Activated CD4-positive, alpha-beta T cell treated with anti-CD3 and anti-CD28 coated beads, Interleukin-2, amount 10 ng/mL, durations not matched to agents 24 days and 14 days (primary cell): ENCODE measurements around the gene PILRB. TPM values are rescaled to one million over a fixed set of nuclear protein-coding genes. Genes with fewer than 3 reads are reported as not detected.

Experiments
- DNase-seq: peaks from one replicate; pipeline ENCODE4 v3.0.0; 2022
- H3K27ac Mint-ChIP-seq: one replicate; pipeline ENCODE4 v1.8.0; 2022; ENCODE audit warnings: mild to moderate bottlenecking, mixed read lengths
- H3K27me3 Mint-ChIP-seq: one replicate; pipeline ENCODE4 v1.8.0; 2022; ENCODE audit warnings: mixed read lengths
- H3K36me3 Mint-ChIP-seq: one replicate; pipeline ENCODE4 v1.8.0; 2022; ENCODE audit warnings: low read depth, mild to moderate bottlenecking, mixed read lengths
- H3K4me1 Mint-ChIP-seq: one replicate; pipeline ENCODE4 v1.8.0; 2021; ENCODE audit warnings: mixed read lengths
- H3K4me3 Mint-ChIP-seq: one replicate; pipeline ENCODE4 v1.8.0; 2022; ENCODE audit warnings: mild to moderate bottlenecking, moderate library complexity, mixed read lengths
- H3K9me3 Mint-ChIP-seq: one replicate; pipeline ENCODE4 v1.8.0; 2021; ENCODE audit warnings: mixed read lengths
- intact Hi-C: fragments of 100-400 bp; cut with micrococcal nuclease; formaldehyde crosslinking; loops from one replicate; pipeline ENCODE4 v1.15.1; 2023
- total RNA-seq: library from RNA; stranded (reverse); gene quantifications from 2 replicates; pipeline ENCODE4 v1.2.3, GENCODE V29; 2022

PILRB gene
- total RNA-seq, 1 donor from 2014 or later, result 74.6 TPM

DNA sequence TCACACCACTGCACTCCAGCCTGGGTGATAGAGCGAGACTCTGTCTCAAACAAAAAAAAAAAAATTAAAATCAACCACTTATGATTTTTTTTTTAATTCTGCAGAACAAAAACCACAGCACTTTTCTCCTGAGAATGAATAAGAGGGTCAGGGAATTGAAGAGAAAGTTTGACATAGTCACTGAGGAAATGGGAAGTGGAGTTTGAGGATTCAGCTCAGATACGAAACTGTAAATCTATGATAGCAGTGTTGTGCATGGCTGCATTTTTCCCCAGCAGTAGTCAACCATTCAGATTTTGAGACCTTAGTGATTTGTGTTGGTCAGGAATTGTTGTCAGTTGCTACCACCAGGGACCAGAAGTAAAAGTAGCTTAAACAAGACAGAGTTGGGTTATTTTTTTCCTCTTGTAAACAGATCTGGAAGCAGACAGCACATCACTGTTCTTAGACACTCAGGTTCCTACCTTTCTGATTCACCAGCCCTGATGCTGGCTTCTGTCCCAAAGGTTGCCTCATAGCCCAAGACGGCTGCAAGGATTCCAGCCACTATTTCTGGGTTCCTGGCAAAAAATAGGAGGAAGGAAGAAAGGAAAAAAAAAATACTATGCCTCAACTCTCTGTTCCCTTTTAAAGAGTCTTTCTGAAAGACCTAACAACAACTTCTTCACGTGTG lies 35.5 kb downstream of the PILRB start:
- Mint-ChIP-seq H3K4me3 (no peak overlapping the region), H3K36me3 (no peaks in the 10 kb centered on the region), H3K27ac (no peak overlapping the region), H3K4me1 (peaks cover 16% of the 10 kb centered on the region), H3K27me3 (peaks cover 50% of the 10 kb centered on the region), H3K9me3 (no peaks in the 10 kb centered on the region)
- intact Hi-C loops, result loop anchor here (10.0 kb wide), 1 partner anchor 49 kb away; no protein-coding TSS in a partner anchor
- DNase-seq, result no peak

DNA sequence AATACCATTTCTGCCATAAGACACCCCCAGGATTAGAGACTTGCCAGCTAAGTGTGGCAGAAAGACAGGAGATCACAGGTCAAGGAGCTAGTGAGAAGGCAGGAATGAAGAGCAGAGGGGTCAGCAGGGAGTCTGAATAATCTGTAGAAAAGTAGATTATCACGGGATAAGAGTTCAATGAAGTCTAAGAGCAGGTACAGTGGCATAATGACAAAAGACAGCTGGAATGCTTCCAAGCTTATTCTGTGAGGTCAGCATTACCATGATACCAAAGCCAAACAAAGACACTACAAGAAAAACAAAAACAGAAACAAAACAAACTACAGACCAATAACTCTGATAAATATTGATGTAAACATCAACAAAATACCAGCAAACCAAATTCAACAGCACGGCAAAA lies 36.2 kb downstream of the PILRB start:
- Mint-ChIP-seq H3K4me1 (peaks cover 19% of the 10 kb centered on the region), H3K4me3 (no peak overlapping the region)
- intact Hi-C loops, result loop anchor here (10.0 kb wide), 1 partner anchor 49 kb away; no protein-coding TSS in a partner anchor

DNA sequence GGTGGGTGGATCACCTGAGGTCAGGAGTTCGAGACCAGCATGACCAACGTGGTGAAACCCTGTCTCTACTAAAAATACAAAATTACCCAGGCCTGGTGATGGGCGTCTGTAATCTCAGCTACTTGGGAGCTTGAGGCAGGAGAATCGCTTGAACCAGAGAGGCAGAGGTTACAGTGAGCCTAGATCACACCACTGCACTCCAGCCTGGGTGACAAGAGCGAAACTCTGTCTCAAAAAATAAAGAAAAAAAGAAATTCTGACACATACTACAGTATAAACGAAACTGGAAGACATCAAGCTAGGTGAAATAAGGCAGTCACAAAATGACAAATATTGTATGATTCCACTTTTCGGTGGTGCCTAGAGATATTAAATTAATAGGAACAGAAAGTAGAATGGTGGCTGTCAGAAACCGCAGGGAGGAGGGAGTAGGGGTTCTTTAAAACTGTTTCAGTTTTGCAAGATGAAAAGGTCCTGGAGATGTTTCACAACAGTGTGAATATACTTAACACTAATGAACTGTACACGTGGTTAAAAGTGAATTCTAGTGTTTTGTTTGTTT lies 38.6 kb downstream of the PILRB start:
- peaks cover 19% of the 10 kb centered on the region for H3K4me1 Mint-ChIP-seq
- intact Hi-C loops, result loop anchor here (1.0 to 10.0 kb wide), 4 partner anchors 14 to 52 kb away; partner anchors contain the start of gene ZCWPW1
- peaks cover 59% of the 10 kb centered on the region for H3K27me3 Mint-ChIP-seq
- peak overlapping the region; percentile 33 for H3K4me3 Mint-ChIP-seq
- no peaks in the 10 kb centered on the region for H3K9me3 Mint-ChIP-seq
- H3K27ac Mint-ChIP-seq, result peak overlapping the region; percentile 78
- no peaks in the 10 kb centered on the region for H3K36me3 Mint-ChIP-seq
- peak; percentile 87 for DNase-seq

More for the DNA sequence above, 36.2 kb downstream of the PILRB start:
- DNase-seq, result no peak
- H3K27ac Mint-ChIP-seq, result no peak overlapping the region
- H3K27me3 Mint-ChIP-seq, result peaks cover 52% of the 10 kb centered on the region
- H3K9me3 Mint-ChIP-seq, result no peaks in the 10 kb centered on the region
- no peaks in the 10 kb centered on the region for H3K36me3 Mint-ChIP-seq

DNA sequence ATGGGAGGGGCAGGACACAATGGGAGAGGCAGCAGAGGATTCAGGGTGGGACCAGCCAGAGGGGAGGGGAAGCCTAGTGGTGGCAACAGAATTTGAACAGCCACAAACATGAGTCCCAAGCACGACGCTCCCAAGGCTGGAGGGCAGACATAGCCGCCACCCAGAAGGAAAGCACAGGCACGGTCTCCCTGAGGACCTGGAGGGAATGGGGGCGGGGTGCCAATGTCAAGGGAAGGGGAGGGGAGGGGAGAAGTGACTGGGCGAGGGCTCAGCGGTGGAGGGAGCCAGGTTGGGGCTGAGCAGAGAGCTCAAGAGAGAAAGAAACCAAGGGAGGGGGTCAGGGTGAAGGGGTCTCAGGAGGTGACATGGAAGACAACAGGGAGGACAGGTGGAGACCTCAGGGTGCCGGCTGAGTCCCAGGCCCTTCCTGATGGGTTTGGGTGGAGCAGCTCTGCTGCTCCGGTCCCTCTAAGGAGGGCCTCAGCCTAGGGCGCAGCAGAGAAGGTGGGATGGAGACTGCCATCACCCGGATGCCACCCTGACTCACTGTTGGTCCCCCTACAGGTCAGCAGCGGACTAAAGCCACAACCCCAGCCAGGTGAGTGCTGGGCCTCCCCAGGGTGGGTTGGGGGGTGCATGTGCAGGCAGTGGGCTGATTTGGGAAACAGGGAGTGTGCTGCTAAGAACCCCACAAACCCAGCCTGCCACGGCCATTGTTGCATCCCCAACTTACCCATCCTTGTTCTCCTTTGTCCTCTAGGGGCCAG lies 39.6 kb downstream of the PILRB start:
- H3K9me3 Mint-ChIP-seq, result no peaks in the 10 kb centered on the region
- peaks cover 19% of the 10 kb centered on the region for H3K4me1 Mint-ChIP-seq
- intact Hi-C loops, result loop anchor here (2.0 to 10.0 kb wide), 3 partner anchors 13 to 53 kb away; no protein-coding TSS in a partner anchor
- H3K27ac Mint-ChIP-seq, result peak overlapping the region; percentile 14
- no peak overlapping the region for H3K4me3 Mint-ChIP-seq
- no peaks in the 10 kb centered on the region for H3K36me3 Mint-ChIP-seq
- H3K27me3 Mint-ChIP-seq, result peaks cover 59% of the 10 kb centered on the region
- DNase-seq, result no peak

DNA sequence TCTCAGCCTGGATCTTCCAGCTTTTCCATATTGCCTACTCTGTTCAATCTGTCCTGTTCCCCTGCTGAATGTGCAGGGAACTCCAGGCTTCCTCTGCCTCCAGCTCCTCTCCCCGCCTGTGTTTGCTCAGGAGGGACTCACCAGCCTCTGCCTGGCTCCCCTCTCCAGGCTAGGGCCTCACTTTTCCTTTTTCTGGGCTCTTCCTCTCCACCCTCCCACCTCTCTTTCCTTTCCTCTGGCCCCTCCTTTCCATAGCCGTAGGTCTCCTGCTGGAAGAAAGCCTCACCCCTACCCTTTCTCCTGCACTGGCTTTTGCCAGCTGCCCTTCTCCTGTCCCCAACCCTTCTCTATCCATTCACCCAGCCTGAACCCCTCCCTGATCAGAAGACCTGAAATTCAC lies 40.3 kb downstream of the PILRB start:
- DNase-seq, result no peak
- Mint-ChIP-seq H3K27ac (no peak overlapping the region), H3K4me1 (peaks cover 19% of the 10 kb centered on the region), H3K4me3 (no peak overlapping the region), H3K36me3 (no peaks in the 10 kb centered on the region), H3K9me3 (no peaks in the 10 kb centered on the region), H3K27me3 (peaks cover 56% of the 10 kb centered on the region)
- intact Hi-C loops, result loop anchor here (5.0 to 10.0 kb wide), 2 partner anchors 36 to 53 kb away; no protein-coding TSS in a partner anchor

DNA sequence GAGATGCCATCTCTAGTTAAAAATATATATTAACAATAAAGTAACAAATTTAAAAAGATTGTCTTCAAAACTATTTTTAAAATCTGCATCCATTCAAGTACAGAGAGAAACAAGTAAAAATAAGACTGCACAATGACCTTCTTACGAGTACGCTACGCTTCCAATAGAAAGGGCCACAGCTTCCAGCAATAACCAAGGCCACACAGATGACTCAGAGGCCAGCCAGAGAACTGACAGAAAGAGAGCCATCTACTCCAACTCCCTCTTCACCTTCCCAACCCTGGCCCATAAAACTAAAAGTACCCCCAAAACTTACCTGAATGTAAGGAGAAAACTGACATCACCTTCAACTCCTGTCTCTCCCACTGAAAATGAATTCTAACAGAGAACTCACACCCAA lies 42.1 kb downstream of the PILRB start:
- H3K9me3 Mint-ChIP-seq, result no peaks in the 10 kb centered on the region
- no peak overlapping the region for H3K4me3 Mint-ChIP-seq
- intact Hi-C loops, result no loop called here
- no peak overlapping the region for H3K27ac Mint-ChIP-seq
- H3K36me3 Mint-ChIP-seq, result no peaks in the 10 kb centered on the region
- DNase-seq, result no peak
- H3K4me1 Mint-ChIP-seq, result peaks cover 19% of the 10 kb centered on the region
- peaks cover 52% of the 10 kb centered on the region for H3K27me3 Mint-ChIP-seq

DNA sequence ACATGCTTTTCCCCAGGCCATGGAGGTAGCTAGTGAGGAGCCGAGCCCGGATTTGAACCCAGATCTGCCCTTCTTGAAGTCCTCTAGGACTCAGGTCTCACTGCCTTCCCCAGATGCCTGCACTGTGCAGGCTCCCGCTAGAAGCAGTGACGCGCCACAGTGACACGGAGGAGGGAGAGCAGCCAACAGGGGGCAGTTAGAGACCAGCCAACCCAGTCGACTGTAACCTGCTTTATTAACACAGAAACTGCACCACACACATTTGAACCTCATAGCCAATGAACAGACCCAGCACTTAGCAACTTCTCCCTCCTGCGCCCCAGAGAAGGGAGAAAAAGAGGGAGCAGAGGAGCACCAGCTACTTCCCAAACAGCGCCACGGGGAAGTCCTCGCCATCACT lies 42.7 kb downstream of the PILRB start:
- intact Hi-C loops, result no loop called here
- Mint-ChIP-seq H3K4me1 (peaks cover 17% of the 10 kb centered on the region), H3K36me3 (no peaks in the 10 kb centered on the region), H3K4me3 (no peak overlapping the region), H3K27me3 (peaks cover 54% of the 10 kb centered on the region), H3K27ac (no peak overlapping the region), H3K9me3 (no peaks in the 10 kb centered on the region)
- DNase-seq, result peak; percentile 65

DNA sequence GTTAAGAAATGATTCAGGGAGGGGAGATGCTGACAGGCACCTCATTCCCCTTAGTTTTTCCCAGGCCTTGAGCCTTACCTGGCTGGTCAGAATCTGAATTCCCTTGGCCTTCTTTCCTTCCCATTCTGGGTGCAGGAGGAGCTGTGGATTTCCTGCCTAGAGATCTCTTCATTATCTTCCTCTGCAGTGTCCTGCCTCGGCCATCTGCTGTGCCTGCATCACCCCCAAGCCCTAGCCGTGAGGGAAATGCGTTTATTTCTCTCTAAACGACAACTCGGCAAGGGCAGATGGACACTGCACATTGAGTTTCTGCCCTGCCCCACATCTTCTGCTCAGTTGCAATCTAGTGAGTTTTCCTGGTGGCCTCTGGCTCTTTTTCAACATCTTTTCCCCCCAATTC lies 43.9 kb downstream of the PILRB start:
- no peak for DNase-seq
- intact Hi-C loops, result no loop called here
- no peak overlapping the region for H3K27ac Mint-ChIP-seq
- peaks cover 13% of the 10 kb centered on the region for H3K4me1 Mint-ChIP-seq
- H3K4me3 Mint-ChIP-seq, result no peak overlapping the region
- H3K27me3 Mint-ChIP-seq, result peaks cover 58% of the 10 kb centered on the region
- no peaks in the 10 kb centered on the region for H3K9me3 Mint-ChIP-seq
- no peaks in the 10 kb centered on the region for H3K36me3 Mint-ChIP-seq

DNA sequence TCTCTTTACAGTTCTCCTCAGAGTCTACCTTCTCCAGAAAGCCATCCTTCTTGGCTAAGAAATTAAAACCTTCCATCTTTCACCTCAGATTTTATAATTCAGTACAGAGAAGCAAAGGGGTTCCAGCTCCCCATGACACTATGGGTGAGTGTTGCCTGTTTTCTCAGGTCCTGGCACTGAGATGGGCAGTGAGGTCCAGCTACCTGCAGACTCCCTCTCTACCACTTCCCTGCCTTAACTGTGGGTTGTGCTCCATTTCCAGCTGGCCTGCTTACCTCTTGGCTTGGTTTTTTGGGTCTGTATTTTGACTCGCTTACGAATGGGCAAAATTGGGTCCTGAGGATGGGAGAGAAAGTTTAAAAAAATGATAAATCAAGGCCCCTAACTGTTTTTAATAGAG lies 44.3 kb downstream of the PILRB start:
- no peak overlapping the region for H3K27ac Mint-ChIP-seq
- no peak overlapping the region for H3K4me3 Mint-ChIP-seq
- peaks cover 59% of the 10 kb centered on the region for H3K27me3 Mint-ChIP-seq
- no peak for DNase-seq
- peaks cover 8% of the 10 kb centered on the region for H3K4me1 Mint-ChIP-seq
- H3K9me3 Mint-ChIP-seq, result no peaks in the 10 kb centered on the region
- intact Hi-C loops, result no loop called here
- no peaks in the 10 kb centered on the region for H3K36me3 Mint-ChIP-seq

DNA sequence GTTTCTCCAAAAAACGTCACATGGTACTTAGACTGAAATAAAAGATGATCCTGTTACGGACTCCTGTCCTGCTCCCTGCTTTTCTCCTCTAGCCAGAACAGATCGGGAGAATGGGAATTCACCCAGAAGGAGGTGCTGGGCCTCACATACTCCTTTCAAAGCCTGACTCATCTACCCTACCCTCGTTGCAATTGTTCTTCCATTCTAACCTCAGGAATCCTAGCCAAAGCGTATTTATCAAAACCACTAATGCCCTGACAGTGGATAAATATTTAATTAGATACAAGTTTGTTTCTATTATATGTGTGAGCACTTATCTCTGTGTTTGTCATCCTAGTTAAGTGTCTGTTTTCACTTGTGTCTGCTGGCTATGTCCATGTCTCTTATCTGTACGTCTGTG lies 48.9 kb downstream of the PILRB start:
- Mint-ChIP-seq H3K27me3 (peaks cover 28% of the 10 kb centered on the region), H3K36me3 (no peaks in the 10 kb centered on the region), H3K4me1 (no peaks in the 10 kb centered on the region), H3K27ac (no peak overlapping the region), H3K9me3 (no peaks in the 10 kb centered on the region), H3K4me3 (no peak overlapping the region)
- intact Hi-C loops, result loop anchor here (2.0 to 5.0 kb wide), 2 partner anchors 34 to 279 kb away; partner anchors contain the start of genes MBLAC1 and PILRA
- no peak for DNase-seq

DNA sequence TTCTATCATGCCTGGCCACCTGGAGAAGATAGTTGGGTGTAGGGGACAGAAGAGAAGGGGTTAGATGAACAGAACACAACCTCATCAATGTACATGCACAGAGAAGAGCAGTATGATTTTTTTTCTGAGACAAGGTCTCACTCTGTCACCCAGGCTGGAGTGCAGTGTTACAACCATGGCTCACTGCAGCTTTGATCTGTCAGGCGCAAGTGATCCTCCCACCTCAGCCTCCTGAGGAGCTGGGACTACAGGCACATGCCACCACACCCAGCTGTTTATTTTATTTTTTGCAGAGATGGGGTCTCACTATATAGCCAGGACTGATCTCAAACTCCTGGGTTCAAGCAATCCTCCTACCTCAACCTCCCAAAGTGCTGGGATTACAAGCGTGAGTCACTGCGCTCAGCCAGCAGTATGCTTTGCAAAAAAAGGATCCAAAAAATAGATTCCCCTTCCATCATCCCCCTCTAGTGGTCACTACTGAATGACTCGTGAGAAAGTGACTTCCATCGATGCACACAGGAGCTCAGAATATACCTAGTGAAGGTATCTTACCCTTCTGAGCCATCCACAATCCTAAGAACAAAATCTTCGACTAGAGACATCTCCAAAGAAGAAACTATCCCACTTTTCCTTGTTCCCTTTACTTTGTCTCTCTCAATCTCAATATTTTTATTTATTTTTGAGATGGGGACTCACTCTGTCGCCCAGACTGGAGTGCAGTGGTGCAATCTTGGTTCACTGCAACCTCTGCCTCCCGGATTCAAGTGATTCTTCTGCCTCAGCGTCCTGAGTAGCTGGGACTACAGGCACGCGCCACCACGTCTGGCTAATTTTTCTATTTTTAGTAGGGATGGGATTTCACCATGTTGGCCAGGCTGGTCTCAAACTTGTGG lies 49.6 kb downstream of the PILRB start:
- Mint-ChIP-seq H3K4me3 (no peak overlapping the region), H3K27me3 (peaks cover 25% of the 10 kb centered on the region), H3K36me3 (no peaks in the 10 kb centered on the region), H3K27ac (no peak overlapping the region), H3K4me1 (no peaks in the 10 kb centered on the region), H3K9me3 (no peaks in the 10 kb centered on the region)
- intact Hi-C loops, result loop anchor here (2.0 to 5.0 kb wide), 2 partner anchors 35 to 280 kb away; partner anchors contain the start of genes MBLAC1 and PILRA
- peak; percentile 85 for DNase-seq

DNA sequence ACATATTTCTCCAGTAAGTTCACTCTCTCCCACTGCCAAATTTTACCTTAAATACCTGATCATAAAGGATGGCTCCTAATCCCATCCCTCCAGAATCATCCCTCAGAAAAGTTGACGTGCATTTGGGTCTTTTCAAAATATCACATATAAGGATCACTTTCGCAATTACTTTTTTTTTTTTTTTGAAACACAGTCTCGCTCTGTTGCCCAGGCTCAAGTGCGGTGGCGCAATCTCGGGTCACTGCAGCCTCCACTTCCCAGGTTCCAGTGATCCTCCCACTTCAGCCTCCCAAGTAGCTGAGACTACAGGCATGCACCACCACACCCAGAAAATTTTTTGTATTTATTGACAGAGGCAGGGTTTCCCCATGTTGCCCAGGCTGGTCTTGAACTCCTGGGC lies 53.2 kb downstream of the PILRB start:
- intact Hi-C loops, result loop anchor here (2.0 kb wide), 1 partner anchor 14 kb away; no protein-coding TSS in a partner anchor
- H3K4me3 Mint-ChIP-seq, result no peak overlapping the region
- no peak for DNase-seq
- no peaks in the 10 kb centered on the region for H3K36me3 Mint-ChIP-seq
- no peak overlapping the region for H3K27ac Mint-ChIP-seq
- H3K27me3 Mint-ChIP-seq, result peaks cover 12% of the 10 kb centered on the region
- H3K9me3 Mint-ChIP-seq, result no peaks in the 10 kb centered on the region
- peaks cover 7% of the 10 kb centered on the region for H3K4me1 Mint-ChIP-seq

DNA sequence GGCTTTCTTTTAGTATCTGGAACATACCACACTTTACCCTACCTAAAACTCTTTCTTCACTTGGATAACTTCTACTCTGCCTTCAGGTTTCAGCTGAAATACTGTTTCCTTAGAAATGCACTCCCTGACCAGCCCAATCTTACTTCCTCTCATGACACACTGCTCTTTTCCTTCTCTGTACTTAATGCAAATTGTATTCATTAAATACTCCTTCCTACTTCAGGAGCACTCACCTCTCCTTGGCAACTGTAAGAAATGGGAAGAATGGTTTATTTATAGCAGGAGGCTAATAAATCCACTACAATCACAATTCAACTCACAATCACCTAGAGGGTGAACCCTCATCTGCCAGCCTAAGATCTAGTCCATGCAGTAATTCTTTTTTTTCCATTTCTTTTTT lies 55.4 kb downstream of the PILRB start:
- Mint-ChIP-seq H3K4me3 (no peak overlapping the region), H3K9me3 (no peaks in the 10 kb centered on the region), H3K4me1 (peaks cover 7% of the 10 kb centered on the region), H3K27ac (no peak overlapping the region), H3K27me3 (peaks cover 4% of the 10 kb centered on the region), H3K36me3 (no peaks in the 10 kb centered on the region)
- intact Hi-C loops, result no loop called here
- DNase-seq, result no peak
